ENCODE measurements around the gene GMPS. TPM values are rescaled to one million over a fixed set of nuclear protein-coding genes. Genes with fewer than 3 reads are reported as not detected.

Gene GMPS
- total and polyA plus RNA-seq, 2 of the 4 experiments (the other 2 are of a cell fraction) = 33.9 to 52.5 TPM

- TF ChIP-seq RCOR1 (IDR thresholded peaks at IDR 0.05; ENCODE audit: insufficient replicate concordance, low read length) (no peak), RFX5 (IDR thresholded peaks at IDR 0.05; ENCODE audit: low read depth, low read length) (no peak), ELK1 (IDR thresholded peaks at IDR 0.05; ENCODE audit: borderline replicate concordance, low read depth, low read length) (no peak), USF2 (IDR thresholded peaks at IDR 0.05; ENCODE audit: low read depth, low read length) (no peak), FOS (IDR thresholded peaks at IDR 0.05; ENCODE audit: low read depth, low read length) (no peak), CEBPB (IDR thresholded peaks at IDR 0.05; ENCODE audit: low read depth, low read length) (no peak), BHLHE40 (IDR thresholded peaks at IDR 0.05; ENCODE audit: low read depth, low read length) (no peak), CTCF (conservative IDR thresholded peaks at IDR 0.05; ENCODE audit: low read depth, low read length) (no peak), SMC3 (IDR thresholded peaks at IDR 0.05; ENCODE audit: low read depth, low read length) (no peak), RAD21 (IDR thresholded peaks at IDR 0.05; ENCODE audit: low read length) (no peak), POLR2A (IDR thresholded peaks at IDR 0.05; ENCODE audit: low read depth, low read length) (no peak), NFE2L2 (IDR thresholded peaks at IDR 0.05; ENCODE audit: low read depth, low read length) (no peak), CHD1 (IDR thresholded peaks at IDR 0.05; ENCODE audit: low read depth, low read length) (no peak), MAZ (IDR thresholded peaks at IDR 0.05; ENCODE audit: borderline replicate concordance, low read depth, low read length) (no peak), MXI1 (IDR thresholded peaks at IDR 0.05; ENCODE audit: borderline replicate concordance, low read depth, low read length) (no peak), MAFK (IDR thresholded peaks at IDR 0.05; ENCODE audit: low read depth, low read length) (no peak)
- Histone ChIP-seq H3K18ac (ENCODE audit: low read depth, low read length) (no peak overlapping the region), H2AK5ac (ENCODE audit: low read depth, low read length) (no peak overlapping the region), H3K4me3 (ENCODE audit: insufficient read depth, low read depth, low read length) (no peak overlapping the region), H3K4me2 (ENCODE audit: low read depth, low read length) (no peak overlapping the region), H3K56ac (ENCODE audit: extremely low read depth, insufficient read depth, low read length) (no peak overlapping the region), H3K23ac (ENCODE audit: low read depth, low read length) (no peak overlapping the region), H4K8ac (ENCODE audit: low read depth in 2 of 2, low read length in 2 of 2) (no peak overlapping the region), H3K4me1 (ENCODE audit: control insufficient read depth, insufficient read depth, low read length) (0 out of 2 replicates have a peak, but pooled peaks cover 2% of the 10 kb centered on the region), H2AK9ac (replicated peaks; ENCODE audit: low read depth, low read length, poor library complexity) (no peak overlapping the region), H4K91ac (ENCODE audit: insufficient read depth, low read depth, low read length) (no peak overlapping the region), H3K9ac (ENCODE audit: low read depth, low read length) (no peak overlapping the region), H2BK20ac (ENCODE audit: low read depth, low read length) (no peak overlapping the region), H3K4ac (ENCODE audit: low read depth, low read length) (no peak overlapping the region), H2BK120ac (ENCODE audit: low read depth, low read length) (no peak overlapping the region), H4K5ac (ENCODE audit: low read depth, low read length) (no peak overlapping the region), H3K14ac (replicated peaks; ENCODE audit: low read depth, low read length) (no peak overlapping the region), H3K27ac (ENCODE audit: insufficient read depth, low read length) (no peak overlapping the region), H3K79me1 (ENCODE audit: low read depth in 1 of 2, low read length in 2 of 2) (no peaks in the 10 kb centered on the region), H4K20me1 (ENCODE audit: insufficient read depth, low read length) (no peaks in the 10 kb centered on the region), H3K36me3 (ENCODE audit: control insufficient read depth, insufficient read depth, low read length) (peaks cover 17% of the 10 kb centered on the region), H2AFZ (replicated peaks; ENCODE audit: low read length, poor library complexity) (no peak overlapping the region), H3K9me3 (ENCODE audit: control insufficient read depth, insufficient read depth, low read length) (no peaks in the 10 kb centered on the region), H3K9me1 (ENCODE audit: insufficient read depth, low read length) (no peaks in the 10 kb centered on the region), H3K27me3 (ENCODE audit: control insufficient read depth, insufficient read depth, low read length) (no peaks in the 10 kb centered on the region), H2BK15ac (ENCODE audit: low read depth, low read length) (no peak overlapping the region), H2BK5ac (ENCODE audit: low read depth, low read length, poor library complexity, severe bottlenecking) (no peak overlapping the region)
- POLR2A ChIA-PET (ENCODE audit: unreplicated experiment) = no interaction called here
- WGBS, 2 experiments (ENCODE audit: extremely low coverage in 2 of 2, insufficient read length in 1 of 2) = 100% methylated on average over 1 of the region's 2 CpGs; no CpG with 5 or more reads in 1 of the 2 experiments
- intact Hi-C loops (cut with micrococcal nuclease) (no loop called here), dilution Hi-C loops (cut with HindIII; ENCODE audit: low sequenced_read_pairs, unreplicated experiment) (no loop called here), in situ Hi-C loops (cut with MboI; ENCODE audit: low sequenced_read_pairs) (no loop called here)
- no peak for DNase-seq
- no peak for ATAC-seq (ENCODE audit: low read depth)
- BruUV-seq (replicated peaks) = no TSS peak
- CTCF ChIA-PET = no interaction called here
These were observed 51.0 kb downstream of the GMPS start for GRCh38 chr3:155921486-155921885.
